ENCODE results near the gene RIMBP2.

The RIMBP2 gene

DNA sequence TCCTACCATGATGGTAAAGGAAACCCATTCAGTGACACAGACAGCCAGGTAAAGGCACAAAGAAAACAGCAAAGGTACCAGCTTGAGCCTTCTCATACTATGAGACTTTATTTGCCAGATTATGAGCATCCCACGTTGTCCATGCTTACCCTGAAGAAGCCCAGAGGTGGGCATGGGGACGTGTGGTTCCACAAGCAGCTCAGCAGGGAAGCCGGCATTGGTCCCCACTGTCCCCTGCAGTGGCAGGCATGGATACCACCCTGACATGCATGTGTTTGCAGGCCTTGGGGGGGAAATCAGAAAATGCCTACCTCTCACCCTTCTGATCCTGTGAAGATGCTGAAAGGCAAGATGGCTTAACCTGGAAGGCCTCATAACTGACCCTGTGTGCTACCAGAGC lies 195.3 kb downstream of the RIMBP2 start:
- in situ Hi-C loops (cut with MboI; ENCODE audit: low sequenced_read_pairs), result no loop called here

DNA sequence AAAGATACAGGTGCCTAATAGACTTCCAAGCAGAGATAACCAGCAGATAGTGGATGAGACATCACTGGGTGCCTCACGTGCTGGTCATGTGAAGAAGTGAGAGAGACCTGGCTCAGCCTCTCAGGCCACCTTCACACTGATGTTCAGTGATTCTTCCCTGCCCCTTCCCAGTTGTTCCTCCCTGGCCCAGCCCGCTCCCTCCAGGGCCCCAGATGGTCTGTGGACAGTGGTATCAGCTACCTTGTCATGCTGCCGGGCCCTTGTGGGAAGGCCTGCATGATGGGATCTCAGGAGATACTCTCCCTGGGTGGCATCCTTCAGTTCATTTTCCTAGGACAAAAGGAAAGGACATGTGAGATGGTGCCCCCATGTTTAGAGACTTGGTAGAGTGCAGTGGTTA lies 198.5 kb downstream of the RIMBP2 start:
- in situ Hi-C loops (cut with MboI; ENCODE audit: low sequenced_read_pairs), result no loop called here

GRCh38 chr12:130514149-130514551 lies 201.9 kb downstream of the RIMBP2 start:
- in situ Hi-C loops (cut with MboI; ENCODE audit: low sequenced_read_pairs), result no loop called here

DNA sequence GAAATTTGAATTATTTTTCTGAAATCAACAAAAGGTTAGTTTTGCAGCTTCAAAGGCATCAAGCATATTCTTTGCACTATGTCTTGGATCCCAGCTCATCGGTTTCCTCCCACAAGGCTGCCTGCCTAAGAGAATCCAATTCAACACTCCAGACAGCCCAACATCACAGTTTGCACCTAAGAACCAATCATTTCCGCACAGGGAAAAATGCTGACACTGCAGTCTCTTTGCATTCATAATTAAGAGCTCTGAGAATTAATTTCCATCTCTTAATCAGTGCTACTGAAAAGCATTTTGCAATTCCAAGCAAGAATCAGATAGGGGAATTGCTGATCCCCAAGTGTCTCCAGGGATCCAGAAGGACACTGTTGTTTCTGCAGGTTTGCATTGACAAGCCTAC lies 202.5 kb downstream of the RIMBP2 start:
- in situ Hi-C loops (cut with MboI; ENCODE audit: low sequenced_read_pairs), result no loop called here

- in situ Hi-C loops (cut with MboI; ENCODE audit: low sequenced_read_pairs), result no loop called here
These were observed 204.8 kb downstream of the RIMBP2 start for GRCh38 chr12:130511285-130511684.

- in situ Hi-C loops (cut with MboI; ENCODE audit: low sequenced_read_pairs), result no loop called here
These were observed 206.6 kb downstream of the RIMBP2 start for GRCh38 chr12:130509454-130509853.

GRCh38 chr12:130508847-130509246 lies 207.3 kb downstream of the RIMBP2 start:
- in situ Hi-C loops (cut with MboI; ENCODE audit: low sequenced_read_pairs), result no loop called here

DNA sequence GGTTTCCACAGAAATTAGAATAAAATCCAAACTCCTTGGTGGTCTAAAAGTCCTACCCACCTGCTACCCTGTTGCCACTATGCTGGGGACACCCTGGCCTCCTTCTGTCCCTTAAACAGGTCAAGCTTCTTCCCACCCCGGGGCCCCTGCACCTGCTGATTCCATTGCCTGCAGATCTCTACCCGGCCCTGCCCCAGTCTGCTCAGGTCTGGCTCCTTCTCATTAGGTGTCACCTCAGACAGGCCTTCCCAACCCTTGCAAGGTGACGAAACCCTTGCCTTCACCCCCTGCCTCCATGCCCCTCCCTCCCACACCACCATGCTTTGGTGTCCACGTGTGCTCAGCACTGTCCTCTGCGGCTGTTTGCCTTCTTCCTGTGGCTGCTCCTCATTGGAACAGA lies 207.8 kb downstream of the RIMBP2 start:
- in situ Hi-C loops (cut with MboI; ENCODE audit: low sequenced_read_pairs), result no loop called here

GRCh38 chr12:130506844-130507243 lies 209.3 kb downstream of the RIMBP2 start:
- in situ Hi-C loops (cut with MboI; ENCODE audit: low sequenced_read_pairs), result no loop called here

DNA sequence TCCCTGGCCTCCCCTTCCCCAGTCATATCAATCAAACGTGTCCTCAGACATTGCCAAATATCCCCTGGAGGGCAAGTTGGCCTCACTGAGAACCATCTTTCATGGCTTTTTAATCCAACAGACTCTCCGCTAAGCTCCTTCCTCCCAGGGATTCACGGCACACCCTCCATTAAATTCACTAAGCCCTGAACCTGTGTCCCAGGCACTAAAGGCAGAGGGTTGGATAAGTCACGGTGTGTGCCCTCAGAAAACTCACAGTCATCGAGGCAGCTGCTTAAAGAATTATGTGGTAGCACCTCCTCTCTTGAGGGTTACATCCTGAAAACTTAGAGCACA lies 211.3 kb downstream of the RIMBP2 start:
- in situ Hi-C loops (cut with MboI; ENCODE audit: low sequenced_read_pairs), result no loop called here

DNA sequence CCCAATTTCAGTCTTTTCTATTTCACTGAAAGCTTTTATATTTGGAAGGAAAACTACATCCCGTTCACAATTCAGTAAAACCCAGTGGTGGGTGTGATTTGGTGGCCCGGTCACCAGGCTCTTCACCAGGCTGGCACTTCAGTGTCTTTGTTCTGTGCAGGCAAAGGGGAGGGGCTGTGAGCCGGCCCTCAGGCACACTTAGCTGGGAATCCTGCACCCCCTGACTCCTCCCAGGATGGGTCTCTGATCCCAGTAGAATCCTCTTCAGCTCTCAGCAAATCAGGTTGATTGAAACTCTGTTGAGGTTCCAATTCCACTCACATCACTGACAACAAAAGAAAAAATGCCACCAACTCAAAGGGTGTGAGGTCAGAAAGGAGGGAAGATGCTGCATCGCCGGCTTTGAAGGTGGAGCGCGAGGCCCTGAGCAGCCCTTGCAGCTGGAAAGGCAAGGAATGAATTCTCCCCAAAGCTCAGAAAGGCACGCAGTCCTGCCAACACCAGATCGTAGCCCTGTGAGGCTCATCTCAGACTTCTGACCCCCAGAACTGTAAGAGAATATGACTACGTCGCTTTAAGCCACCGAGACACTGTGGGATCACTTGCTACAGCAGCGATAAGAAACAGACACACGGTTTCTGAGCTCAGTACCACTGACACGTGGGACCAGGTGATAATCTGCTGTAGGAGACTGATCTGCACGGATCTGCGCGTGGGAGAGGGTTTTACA lies 211.8 kb downstream of the RIMBP2 start:
- in situ Hi-C loops (cut with MboI; ENCODE audit: low sequenced_read_pairs), result no loop called here

GRCh38 chr12:130501821-130502220 lies 214.3 kb downstream of the RIMBP2 start:
- in situ Hi-C loops (cut with MboI; ENCODE audit: low sequenced_read_pairs), result no loop called here

GRCh38 chr12:130500835-130501330 lies 215.2 kb downstream of the RIMBP2 start:
- in situ Hi-C loops (cut with MboI; ENCODE audit: low sequenced_read_pairs), result no loop called here

GRCh38 chr12:130499474-130499873 lies 216.6 kb downstream of the RIMBP2 start:
- in situ Hi-C loops (cut with MboI; ENCODE audit: low sequenced_read_pairs), result no loop called here

- in situ Hi-C loops (cut with MboI; ENCODE audit: low sequenced_read_pairs), result no loop called here
These were observed 217.3 kb downstream of the RIMBP2 start for GRCh38 chr12:130498589-130499385.

GRCh38 chr12:130497991-130498390 lies 218.1 kb downstream of the RIMBP2 start:
- in situ Hi-C loops (cut with MboI; ENCODE audit: low sequenced_read_pairs), result no loop called here

GRCh38 chr12:130497321-130497720 lies 218.8 kb downstream of the RIMBP2 start:
- in situ Hi-C loops (cut with MboI; ENCODE audit: low sequenced_read_pairs), result no loop called here

- in situ Hi-C loops (cut with MboI; ENCODE audit: low sequenced_read_pairs), result no loop called here
These were observed 219.5 kb downstream of the RIMBP2 start for GRCh38 chr12:130496516-130497120.

GRCh38 chr12:130495156-130495555 lies 220.9 kb downstream of the RIMBP2 start:
- in situ Hi-C loops (cut with MboI; ENCODE audit: low sequenced_read_pairs), result no loop called here

DNA sequence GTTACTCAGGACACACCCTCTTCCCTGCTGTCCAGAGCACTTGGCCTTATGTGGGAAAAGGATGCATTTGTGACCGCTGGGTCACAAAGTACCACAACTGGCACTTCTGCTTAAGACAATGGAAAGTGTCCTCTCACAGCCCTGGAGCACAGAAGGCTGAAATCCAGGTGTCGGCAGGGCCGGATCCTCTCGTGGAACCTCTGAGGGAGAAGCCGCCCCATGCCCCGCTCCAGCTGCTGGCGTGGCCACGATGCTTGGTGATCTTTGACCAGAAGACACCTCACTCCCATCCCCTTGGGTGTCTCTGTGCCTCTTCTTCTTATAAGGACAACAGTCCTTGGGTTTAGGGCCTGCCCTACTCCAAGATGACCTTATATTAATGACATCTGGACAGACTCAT lies 221.4 kb downstream of the RIMBP2 start:
- in situ Hi-C loops (cut with MboI; ENCODE audit: low sequenced_read_pairs), result no loop called here

DNA sequence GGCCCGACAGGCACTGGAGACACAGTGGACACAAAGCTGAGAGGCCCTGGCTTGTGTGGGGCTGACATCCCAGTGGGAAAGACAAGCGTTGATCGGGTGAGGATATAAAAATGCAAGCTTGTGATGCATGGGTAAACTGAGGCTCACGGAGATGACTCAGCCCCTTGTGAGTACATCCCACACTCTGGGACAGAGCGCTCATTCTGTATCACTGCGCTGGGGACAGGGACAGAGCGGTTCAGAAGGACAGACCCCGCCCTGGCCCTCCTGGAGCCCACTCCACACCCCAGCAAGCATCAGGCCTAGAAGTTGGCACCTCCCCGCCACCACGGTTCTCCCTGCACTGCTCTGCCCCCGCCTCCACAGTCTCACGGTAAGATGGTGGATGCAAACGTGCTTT lies 222.1 kb downstream of the RIMBP2 start:
- in situ Hi-C loops (cut with MboI; ENCODE audit: low sequenced_read_pairs), result no loop called here

Measured in HL-60/S4 treated with phorbol 12-myristate 13-acetate at 8.2 ng/mL for 4 days and 3 days (cell line).